ENCODE data around the gene S100A8. TPM values are rescaled to one million over a fixed set of nuclear protein-coding genes. Genes with fewer than 3 reads are reported as not detected.

The S100A8 gene
- polyA plus RNA-seq, 1 donor (not counting 4 experiments of a cell fraction or from before 2014, with no cell fraction given): 403 TPM

GRCh38 chr1:153345187-153346076 is 45.4 kb downstream of the S100A8 start:
- Histone ChIP-seq H3K9me3 (ENCODE audit: control insufficient read depth, low read depth, low read length) (no peaks in the 10 kb centered on the region), H3K4me1 (ENCODE audit: control insufficient read depth, extremely low read depth, insufficient read depth, low read length) (peaks cover 25% of the 10 kb centered on the region), H3K9ac (ENCODE audit: control insufficient read depth, extremely low read depth, insufficient read depth, low read length) (no peak overlapping the region), H3K27ac (ENCODE audit: control insufficient read depth, insufficient read depth, low read length) (no peak overlapping the region), H3K36me3 (ENCODE audit: control insufficient read depth in 2 of 2, extremely low read depth in 1 of 2, insufficient read depth in 2 of 2, low read length in 2 of 2) (no peaks in the 10 kb centered on the region), H4K20me1 (ENCODE audit: control insufficient read depth, extremely low read depth, insufficient read depth, low read length) (no peaks in the 10 kb centered on the region), H3K4me3 (ENCODE audit: control insufficient read depth in 2 of 3, extremely low read depth in 1 of 3, insufficient read depth in 2 of 3, low read depth in 1 of 3, low read length in 3 of 3) (no peak overlapping the region), H3K4me2 (ENCODE audit: control insufficient read depth, extremely low read depth, insufficient read depth, low read depth, low read length) (no peak overlapping the region), H3K9me1 (ENCODE audit: control insufficient read depth, extremely low read depth, insufficient read depth, low read length) (no peaks in the 10 kb centered on the region), H3K27me3 (ENCODE audit: control insufficient read depth, extremely low read depth, insufficient read depth, low read length) (peaks cover 3% of the 10 kb centered on the region), H3K79me2 (ENCODE audit: control insufficient read depth, insufficient read depth, low read length) (no peaks in the 10 kb centered on the region), H2AFZ (ENCODE audit: control insufficient read depth, low read length) (no peak overlapping the region)
- dilution Hi-C loops (cut with MboI; ENCODE audit: extremely low pct_ligation_motif_present, low sequenced_read_pairs): no loop called here
- no peak for DNase-seq (ENCODE audit: low read depth, low spot score)
- TF ChIP-seq EZH2 (IDR thresholded peaks at IDR 0.05; ENCODE audit: low read length): no peak
- TF ChIP-seq CTCF (optimal IDR thresholded peaks at IDR 0.05 in 1 of 3, IDR thresholded peaks at IDR 0.05 in 1 of 3, conservative IDR thresholded peaks at IDR 0.05 in 1 of 3; ENCODE audit: extremely low read depth in 1 of 3, insufficient read depth in 2 of 3, low read length in 3 of 3): no peak
- no peak for FAIRE-seq

- no peaks in the 10 kb centered on the region for H3K9me3 ChIP-seq (ENCODE audit: control insufficient read depth, low read depth, low read length)
- H3K36me3 ChIP-seq (ENCODE audit: control insufficient read depth in 2 of 2, extremely low read depth in 1 of 2, insufficient read depth in 2 of 2, low read length in 2 of 2): no peaks in the 10 kb centered on the region
- H3K4me2 ChIP-seq (ENCODE audit: control insufficient read depth, extremely low read depth, insufficient read depth, low read depth, low read length): no peak overlapping the region
- no peak for FAIRE-seq
- no peak overlapping the region for H3K9ac ChIP-seq (ENCODE audit: control insufficient read depth, extremely low read depth, insufficient read depth, low read length)
- H3K27me3 ChIP-seq (ENCODE audit: control insufficient read depth, extremely low read depth, insufficient read depth, low read length): no peaks in the 10 kb centered on the region
- TF ChIP-seq CTCF (optimal IDR thresholded peaks at IDR 0.05 in 1 of 3, IDR thresholded peaks at IDR 0.05 in 1 of 3, conservative IDR thresholded peaks at IDR 0.05 in 1 of 3; ENCODE audit: extremely low read depth in 1 of 3, insufficient read depth in 2 of 3, low read length in 3 of 3): no peak
- no peak for TF ChIP-seq EZH2 (IDR thresholded peaks at IDR 0.05; ENCODE audit: low read length)
- H2AFZ ChIP-seq (ENCODE audit: control insufficient read depth, low read length): no peak overlapping the region
- no peaks in the 10 kb centered on the region for H3K79me2 ChIP-seq (ENCODE audit: control insufficient read depth, insufficient read depth, low read length)
- peaks cover 29% of the 10 kb centered on the region for H3K4me1 ChIP-seq (ENCODE audit: control insufficient read depth, extremely low read depth, insufficient read depth, low read length)
- DNase-seq (ENCODE audit: low read depth, low spot score): no peak
- H3K9me1 ChIP-seq (ENCODE audit: control insufficient read depth, extremely low read depth, insufficient read depth, low read length): no peaks in the 10 kb centered on the region
- H3K4me3 ChIP-seq (ENCODE audit: control insufficient read depth in 2 of 3, extremely low read depth in 1 of 3, insufficient read depth in 2 of 3, low read depth in 1 of 3, low read length in 3 of 3): no peak overlapping the region
- dilution Hi-C loops (cut with MboI; ENCODE audit: extremely low pct_ligation_motif_present, low sequenced_read_pairs): no loop called here
- H3K27ac ChIP-seq (ENCODE audit: control insufficient read depth, insufficient read depth, low read length): no peak overlapping the region
- no peaks in the 10 kb centered on the region for H4K20me1 ChIP-seq (ENCODE audit: control insufficient read depth, extremely low read depth, insufficient read depth, low read length)
Measured at GRCh38 chr1:153344718-153345025, 46.2 kb downstream of the S100A8 start.

Measured in keratinocyte (primary cell).